Lung (tissue), 12 donors: Measurements from ENCODE around the gene TBCK. TPM values are rescaled to one million over a fixed set of nuclear protein-coding genes. Genes with fewer than 3 reads are reported as not detected.

Source experiments
- ATAC-seq: fragments of 200-7000 bp; cut with Tn5 transposase; one replicate; pipeline ENCODE4 v1.9.1; 2020; ENCODE audit warnings: moderate number of reproducible peaks; ENCODE audit not compliant: insufficient read depth, low FRiP score
- DNase-seq, 3 donors: peaks; one replicate each; pipeline ENCODE4 v3.0.0-alpha.2; 2013 to 2017
- H3K27ac ChIP-seq, 2 donors: one replicate each; pipeline ENCODE4 v1.5.1; 2013; ENCODE audit warnings: mild to moderate bottlenecking in 2 of 2, moderate library complexity in 2 of 2, control low read depth in 1 of 2, inconsistent platforms in 1 of 2, low read depth in 1 of 2, low read length in 1 of 2
- H3K27me3 ChIP-seq, 3 donors: one replicate each; pipeline ENCODE4 v1.5.1; 2013; ENCODE audit warnings: low read length in 2 of 3; ENCODE audit not compliant: control insufficient read depth in 3 of 3, insufficient read depth in 3 of 3
- H3K36me3 ChIP-seq, 4 donors: one replicate each; pipeline ENCODE4 v1.5.1; 2013; ENCODE audit warnings: low read length in 4 of 4, mild to moderate bottlenecking in 1 of 4, moderate library complexity in 1 of 4; ENCODE audit not compliant: control insufficient read depth in 4 of 4, insufficient read depth in 4 of 4
- H3K4me1 ChIP-seq, 5 donors: one replicate each; pipeline ENCODE4 v1.5.1; 2013; ENCODE audit warnings: low read length in 5 of 5, mild to moderate bottlenecking in 2 of 5, moderate library complexity in 1 of 5; ENCODE audit not compliant: control insufficient read depth in 5 of 5, insufficient read depth in 5 of 5
- H3K4me3 ChIP-seq: one replicate; pipeline ENCODE4 v1.5.1; 2013; ENCODE audit warnings: mild to moderate bottlenecking, control low read depth, moderate library complexity
- H3K9ac ChIP-seq, 2 donors: one replicate each; pipeline ENCODE4 v1.5.1; 2013; ENCODE audit warnings: low read length in 2 of 2, control low read depth in 1 of 2; ENCODE audit not compliant: insufficient read depth in 1 of 2
- H3K9me3 ChIP-seq, 4 donors: one replicate each; pipeline ENCODE4 v1.5.1; 2013; ENCODE audit warnings: low read length in 3 of 4, mild to moderate bottlenecking in 1 of 4, moderate library complexity in 1 of 4; ENCODE audit not compliant: control insufficient read depth in 4 of 4, insufficient read depth in 3 of 4
- WGBS, 2 donors: extraction: QIAGEN DNeasy Blood & Tissue Kit; methylation state at CpG; one replicate each; pipeline ENCODE4 v1.1.7; 2013; 5-methylcytosine and 5-hydroxymethylcytosine counted together
- polyA plus RNA-seq, 2 donors: library from polyadenylated mRNA; stranded (reverse); fragments of 200-250 nt; gene quantifications; one replicate each; pipeline ENCODE4 v1.2.1, GENCODE V29; 2013
- total RNA-seq, 2 donors: library from RNA; depleted of rRNA in 1 of 2; stranded (reverse); fragments of >200 nt in 1 of 2; gene quantifications; one replicate each; pipeline ENCODE4 v1.2.1, GENCODE V29; 2014 to 2021
- TF ChIP-seq, protein P1 (sequence below): IDR thresholded peaks from 2 replicates; pipeline ENCODE4 v1.5.1; 2012; ENCODE audit warnings: mild to moderate bottlenecking; ENCODE audit errors: control extremely low read depth, extremely low read depth
- donor health status: control.
- donor health status: control.
- donor health status: Bipolar disorder and iron deficiency.
- donor health status: healthy.
- donor health status: DM: yes; HTN: yes; CAD: no.

The TBCK gene
- total and polyA plus RNA-seq, 4 donors = 6.7 to 71.2 (median 18.6) TPM

DNA sequence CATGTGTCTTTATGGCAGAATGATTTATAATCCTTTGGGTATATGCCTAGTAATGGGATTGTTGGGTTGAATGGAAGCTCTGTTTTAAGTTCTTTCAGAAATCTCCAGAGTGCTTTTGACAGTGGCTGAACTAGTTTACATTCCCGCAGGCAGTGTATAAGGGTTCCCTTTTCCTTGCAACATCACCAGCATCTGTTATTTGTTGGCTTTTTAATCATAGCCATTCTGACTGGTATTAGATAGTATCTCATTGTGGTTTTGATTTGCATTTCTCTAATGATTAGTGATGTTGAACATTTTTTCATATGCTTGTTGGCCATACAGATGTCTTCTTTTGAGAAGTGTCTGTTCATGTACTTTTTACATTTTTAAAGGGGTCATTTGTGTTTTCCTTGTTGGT lies 129.8 kb downstream of the TBCK start:
- Histone ChIP-seq H3K27ac (no peak overlapping the region), H3K36me3 (peaks cover 0 to 9% (median 3%) of the 10 kb centered on the region in 4 donors), H3K4me3 (no peak overlapping the region), H3K9ac (no peak overlapping the region), H3K4me1 (peaks cover 0 to 4% (median 0%) of the 10 kb centered on the region in 5 donors), H3K9me3 (no peaks in the 10 kb centered on the region), H3K27me3 (no peaks in the 10 kb centered on the region)
- DNase-seq (no peak), ATAC-seq (no peak)
- TF ChIP-seq, protein P1, sequence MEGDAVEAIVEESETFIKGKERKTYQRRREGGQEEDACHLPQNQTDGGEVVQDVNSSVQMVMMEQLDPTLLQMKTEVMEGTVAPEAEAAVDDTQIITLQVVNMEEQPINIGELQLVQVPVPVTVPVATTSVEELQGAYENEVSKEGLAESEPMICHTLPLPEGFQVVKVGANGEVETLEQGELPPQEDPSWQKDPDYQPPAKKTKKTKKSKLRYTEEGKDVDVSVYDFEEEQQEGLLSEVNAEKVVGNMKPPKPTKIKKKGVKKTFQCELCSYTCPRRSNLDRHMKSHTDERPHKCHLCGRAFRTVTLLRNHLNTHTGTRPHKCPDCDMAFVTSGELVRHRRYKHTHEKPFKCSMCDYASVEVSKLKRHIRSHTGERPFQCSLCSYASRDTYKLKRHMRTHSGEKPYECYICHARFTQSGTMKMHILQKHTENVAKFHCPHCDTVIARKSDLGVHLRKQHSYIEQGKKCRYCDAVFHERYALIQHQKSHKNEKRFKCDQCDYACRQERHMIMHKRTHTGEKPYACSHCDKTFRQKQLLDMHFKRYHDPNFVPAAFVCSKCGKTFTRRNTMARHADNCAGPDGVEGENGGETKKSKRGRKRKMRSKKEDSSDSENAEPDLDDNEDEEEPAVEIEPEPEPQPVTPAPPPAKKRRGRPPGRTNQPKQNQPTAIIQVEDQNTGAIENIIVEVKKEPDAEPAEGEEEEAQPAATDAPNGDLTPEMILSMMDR = no peak
- 96 to 98% methylated on average over 1 of the region's 1 CpG for WGBS, 2 donors

DNA sequence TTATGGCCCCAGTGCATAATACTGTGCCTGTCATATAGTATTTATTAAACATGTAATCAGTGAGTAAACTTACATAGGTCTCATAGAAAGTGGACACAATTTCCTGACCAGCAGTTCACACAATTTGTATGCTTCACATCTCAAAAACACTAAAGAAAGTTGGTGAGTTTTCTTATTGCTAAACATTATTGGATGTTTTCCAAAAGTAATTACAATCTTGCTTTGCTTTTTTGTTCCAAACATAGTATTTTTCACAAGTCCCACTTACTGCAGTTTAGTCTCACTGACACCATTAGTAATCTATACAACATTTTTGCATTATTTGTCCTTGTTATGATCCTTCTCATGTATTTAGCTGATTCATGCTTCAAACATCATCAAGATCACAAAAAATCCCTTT lies 132.5 kb downstream of the TBCK start:
- H3K27ac ChIP-seq = no peak overlapping the region
- no peak for ATAC-seq
- H3K9me3 ChIP-seq = no peaks in the 10 kb centered on the region
- H3K27me3 ChIP-seq = no peaks in the 10 kb centered on the region
- peak in 2 of 3 donors; percentile 51 to 65 for DNase-seq
- peaks cover 0 to 7% (median 3%) of the 10 kb centered on the region in 4 donors for H3K36me3 ChIP-seq
- peaks cover 0 to 2% (median 0%) of the 10 kb centered on the region in 5 donors for H3K4me1 ChIP-seq
- no peak overlapping the region for H3K9ac ChIP-seq
- no peak overlapping the region for H3K4me3 ChIP-seq
- TF ChIP-seq, protein P1 = no peak

DNA sequence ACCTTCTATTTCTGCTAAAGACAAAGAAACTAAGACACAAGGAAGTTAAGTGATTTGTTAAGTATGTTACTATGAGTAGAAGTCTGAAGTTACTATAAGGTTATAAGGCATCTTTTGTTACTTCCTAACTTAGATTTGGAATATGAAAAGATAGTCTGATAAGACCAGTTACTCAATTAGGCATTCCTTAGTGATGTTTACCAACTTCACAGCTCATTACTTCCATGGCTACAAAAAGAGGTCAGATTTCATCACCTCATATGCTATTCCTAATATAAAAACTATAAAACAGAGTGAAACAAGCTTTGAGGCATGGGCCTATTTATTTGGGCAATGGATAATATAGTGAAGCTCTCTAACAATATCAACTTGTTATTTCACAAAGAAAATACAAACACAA lies 143.1 kb downstream of the TBCK start:
- no peak for ATAC-seq
- H3K9me3 ChIP-seq = no peaks in the 10 kb centered on the region

More for the DNA sequence above, 143.1 kb downstream of the TBCK start:
- Histone ChIP-seq H3K9ac (no peak overlapping the region), H3K4me3 (no peak overlapping the region), H3K4me1 (peaks cover 0 to 14% (median 3%) of the 10 kb centered on the region in 5 donors), H3K27ac (no peak overlapping the region), H3K27me3 (no peaks in the 10 kb centered on the region), H3K36me3 (peaks cover 0 to 13% (median 0%) of the 10 kb centered on the region in 4 donors)
- peak in 2 of 3 donors; percentile 56 for DNase-seq
- TF ChIP-seq, protein P1 = no peak
